Keratinocyte (primary cell): ENCODE measurements around the gene ZNF814.
"Not testable (repeated sequence)": the region's sequence is repeated elsewhere in the genome, so short reads cannot be mapped to it uniquely, and the experiment has no call there.

Source experiments
- CTCF ChIP-seq, 3 experiments: IDR thresholded peaks in 1 of 3; conservative IDR thresholded peaks in 1 of 3; optimal IDR thresholded peaks in 1 of 3; 2 replicates in 2 of 3; 3 replicates in 1 of 3; pipeline versions ENCODE3 to v1.5.1; 2011; ENCODE audit warnings: low read length in 3 of 3, mild to moderate bottlenecking in 3 of 3, moderate library complexity in 2 of 3, control low read depth in 1 of 3, inconsistent platforms in 1 of 3; ENCODE audit not compliant: insufficient read depth in 2 of 3; ENCODE audit errors: extremely low read depth in 1 of 3
- EZH2 ChIP-seq: IDR thresholded peaks from one replicate; pipeline ENCODE4 v1.6.1; 2012; ENCODE audit warnings: inconsistent platforms, mild to moderate bottlenecking, low read length, moderate library complexity

GRCh38 chr19:57838622-57839191 lies 50.1 kb downstream of the ZNF814 start:
- not testable (repeated sequence) for TF ChIP-seq CTCF (optimal IDR thresholded peaks at IDR 0.05 in 1 of 3, IDR thresholded peaks at IDR 0.05 in 1 of 3, conservative IDR thresholded peaks at IDR 0.05 in 1 of 3; ENCODE audit: extremely low read depth in 1 of 3, insufficient read depth in 2 of 3, low read length in 3 of 3); EZH2
